Neuron (in vitro differentiated cells): ENCODE measurements around the gene GLTP.

Experiments
- H2AFZ ChIP-seq: one replicate; pipeline ENCODE4 v1.6.1; 2013; ENCODE audit warnings: low read depth, mild to moderate bottlenecking, inconsistent platforms, low read length, moderate library complexity
- H3K27me3 ChIP-seq: one replicate; pipeline ENCODE4 v1.6.1; 2013; ENCODE audit warnings: low read length; ENCODE audit not compliant: insufficient read depth
- H3K36me3 ChIP-seq: one replicate; pipeline ENCODE4 v1.6.1; 2013; ENCODE audit warnings: low read length; ENCODE audit not compliant: insufficient read depth
- H3K4me1 ChIP-seq: one replicate; pipeline ENCODE4 v1.6.1; 2013; ENCODE audit warnings: low read length; ENCODE audit not compliant: insufficient read depth
- H3K4me3 ChIP-seq: 2 replicates; pipeline ENCODE4 v1.5.1; 2013; ENCODE audit warnings: mild to moderate bottlenecking, low read length, moderate library complexity
- H3K9me3 ChIP-seq: one replicate; pipeline ENCODE4 v1.6.1; 2013; ENCODE audit warnings: low read length

The GLTP gene

GRCh38 chr12:109815225-109815624 is 65.1 kb downstream of the GLTP start:
- Histone ChIP-seq H3K4me1 (no peaks in the 10 kb centered on the region), H2AFZ (no peak overlapping the region), H3K27me3 (peaks cover 2% of the 10 kb centered on the region), H3K9me3 (peaks cover 2% of the 10 kb centered on the region), H3K36me3 (no peaks in the 10 kb centered on the region), H3K4me3 (no peak overlapping the region)

DNA sequence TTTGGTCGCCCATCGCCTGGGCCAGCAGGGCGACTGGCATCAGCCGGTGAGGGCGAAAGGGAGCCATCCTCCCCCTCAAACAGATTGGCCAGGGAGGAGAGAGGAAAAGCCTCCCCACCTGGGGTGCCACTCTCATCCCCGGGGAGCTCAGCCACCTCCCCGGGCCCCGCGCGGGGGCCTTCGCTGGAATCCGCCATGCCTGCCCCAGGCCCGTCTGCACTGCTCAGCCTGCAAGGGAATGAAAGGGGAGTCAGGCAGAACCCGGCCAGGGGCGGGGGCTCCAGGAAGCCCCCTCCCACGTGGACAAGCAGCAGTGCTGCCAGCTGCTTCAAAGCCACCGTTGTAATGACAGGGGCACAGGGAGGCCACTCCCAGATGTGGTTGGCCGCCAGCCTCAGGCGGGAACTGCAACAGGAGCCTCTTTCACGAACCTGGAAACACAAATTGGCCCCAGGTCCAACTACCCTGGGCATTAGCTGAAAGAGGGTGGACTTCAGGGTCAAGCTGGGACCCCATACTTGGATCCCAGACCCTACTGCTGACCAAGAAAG is 65.7 kb downstream of the GLTP start:
- Histone ChIP-seq H3K27me3 (peaks cover 2% of the 10 kb centered on the region), H3K36me3 (no peaks in the 10 kb centered on the region), H2AFZ (no peak overlapping the region), H3K4me1 (no peaks in the 10 kb centered on the region), H3K9me3 (peaks cover 2% of the 10 kb centered on the region), H3K4me3 (no peak overlapping the region)

DNA sequence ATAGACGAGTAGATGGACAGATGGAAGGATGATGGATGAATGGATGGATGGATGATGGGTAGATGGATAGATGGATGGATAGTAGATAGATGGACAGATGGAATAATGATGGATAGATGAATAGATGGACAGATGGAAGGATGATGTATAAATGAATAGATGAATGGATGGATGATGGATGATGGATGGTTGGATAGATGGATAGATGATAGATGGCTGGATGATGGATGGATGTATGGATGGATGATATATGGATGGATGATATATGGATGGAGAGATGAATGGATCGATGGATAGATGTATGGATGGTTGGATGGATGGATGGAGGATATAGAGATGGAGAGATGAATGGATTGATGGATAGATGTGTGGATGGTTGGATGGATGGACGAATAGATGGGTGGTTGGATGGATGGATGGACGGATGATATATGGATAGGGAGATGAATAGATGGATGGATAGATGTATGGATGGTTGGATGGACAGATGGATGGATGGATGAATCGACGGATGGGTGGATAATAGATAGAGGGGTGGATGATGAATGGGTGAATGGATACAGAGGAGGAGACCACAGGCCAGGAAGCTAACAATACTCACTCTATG is 66.4 kb downstream of the GLTP start:
- Histone ChIP-seq H3K36me3 (no peaks in the 10 kb centered on the region), H3K4me3 (no peak overlapping the region), H3K27me3 (peaks cover 2% of the 10 kb centered on the region), H3K9me3 (peaks cover 2% of the 10 kb centered on the region), H2AFZ (no peak overlapping the region), H3K4me1 (no peaks in the 10 kb centered on the region)

DNA sequence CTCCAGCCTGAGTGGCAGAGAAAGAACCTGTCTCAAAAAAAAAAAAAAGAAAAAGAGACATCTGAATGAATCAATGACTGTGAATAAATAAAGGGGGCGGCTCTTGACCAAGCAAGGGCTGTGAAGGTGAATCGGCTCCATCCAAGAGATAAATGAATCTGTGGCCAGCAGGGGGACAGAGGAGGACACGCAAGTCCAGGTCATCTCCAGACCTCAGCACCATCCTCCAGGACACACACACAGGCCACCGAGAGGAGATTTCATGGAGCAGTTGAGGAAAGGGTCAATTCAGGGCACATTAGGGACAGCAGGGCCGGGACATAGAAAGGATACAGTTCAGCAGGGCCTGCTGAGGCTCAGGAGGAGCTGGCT is 68.7 kb downstream of the GLTP start:
- no peak overlapping the region for H3K4me3 ChIP-seq

GRCh38 chr12:109810954-109811623 is 69.3 kb downstream of the GLTP start:
- H3K9me3 ChIP-seq, result peaks cover 2% of the 10 kb centered on the region
- no peaks in the 10 kb centered on the region for H3K36me3 ChIP-seq
- peaks cover 2% of the 10 kb centered on the region for H3K27me3 ChIP-seq
- H2AFZ ChIP-seq, result no peak overlapping the region
- H3K4me3 ChIP-seq, result no peak overlapping the region
- no peaks in the 10 kb centered on the region for H3K4me1 ChIP-seq

More for the DNA sequence above, 68.7 kb downstream of the GLTP start:
- Histone ChIP-seq H3K4me1 (no peaks in the 10 kb centered on the region), H3K9me3 (peaks cover 2% of the 10 kb centered on the region), H3K36me3 (no peaks in the 10 kb centered on the region), H3K27me3 (peaks cover 2% of the 10 kb centered on the region), H2AFZ (no peak overlapping the region)

GRCh38 chr12:109808876-109809646 is 71.3 kb downstream of the GLTP start:
- Histone ChIP-seq H3K27me3 (peaks cover 2% of the 10 kb centered on the region), H3K9me3 (peaks cover 2% of the 10 kb centered on the region), H2AFZ (no peak overlapping the region), H3K36me3 (no peaks in the 10 kb centered on the region), H3K4me1 (no peaks in the 10 kb centered on the region), H3K4me3 (no peak overlapping the region)

DNA sequence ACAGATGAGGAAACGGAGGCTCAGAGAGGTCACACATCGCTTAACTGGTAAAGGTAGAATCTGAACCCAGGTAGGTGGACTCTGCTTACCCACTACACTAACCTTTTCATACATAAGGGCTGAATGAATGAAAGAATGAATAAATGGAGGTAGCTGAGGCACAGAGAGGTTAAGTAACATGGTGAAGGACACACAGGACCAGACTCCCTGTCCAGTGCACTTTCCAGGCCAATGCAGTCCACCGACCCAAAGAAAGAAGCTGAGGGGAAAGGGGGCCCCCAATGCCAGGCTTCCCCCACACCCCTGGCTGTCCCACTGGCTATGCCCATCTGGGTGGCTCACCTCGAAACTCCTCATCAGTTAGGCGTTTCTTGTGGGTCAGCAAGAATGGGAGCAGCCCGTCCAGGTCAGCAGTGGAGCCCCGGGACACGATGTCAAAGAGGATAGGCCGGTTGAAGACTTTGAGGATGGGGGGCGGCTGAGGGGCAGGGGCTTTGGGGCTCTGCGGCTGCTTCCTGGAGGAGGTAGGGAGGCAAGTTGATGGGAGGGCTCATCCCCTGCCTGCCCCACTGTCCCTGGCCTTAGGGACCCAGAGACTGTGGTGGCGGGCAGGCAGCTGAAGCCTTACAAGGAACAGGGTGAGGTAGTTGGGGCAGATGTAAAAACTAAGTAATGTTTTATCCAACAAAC is 72.2 kb downstream of the GLTP start:
- H3K4me3 ChIP-seq, result no peak overlapping the region
- no peak overlapping the region for H2AFZ ChIP-seq
- peaks cover 2% of the 10 kb centered on the region for H3K27me3 ChIP-seq
- H3K36me3 ChIP-seq, result no peaks in the 10 kb centered on the region
- no peaks in the 10 kb centered on the region for H3K9me3 ChIP-seq
- no peaks in the 10 kb centered on the region for H3K4me1 ChIP-seq

DNA sequence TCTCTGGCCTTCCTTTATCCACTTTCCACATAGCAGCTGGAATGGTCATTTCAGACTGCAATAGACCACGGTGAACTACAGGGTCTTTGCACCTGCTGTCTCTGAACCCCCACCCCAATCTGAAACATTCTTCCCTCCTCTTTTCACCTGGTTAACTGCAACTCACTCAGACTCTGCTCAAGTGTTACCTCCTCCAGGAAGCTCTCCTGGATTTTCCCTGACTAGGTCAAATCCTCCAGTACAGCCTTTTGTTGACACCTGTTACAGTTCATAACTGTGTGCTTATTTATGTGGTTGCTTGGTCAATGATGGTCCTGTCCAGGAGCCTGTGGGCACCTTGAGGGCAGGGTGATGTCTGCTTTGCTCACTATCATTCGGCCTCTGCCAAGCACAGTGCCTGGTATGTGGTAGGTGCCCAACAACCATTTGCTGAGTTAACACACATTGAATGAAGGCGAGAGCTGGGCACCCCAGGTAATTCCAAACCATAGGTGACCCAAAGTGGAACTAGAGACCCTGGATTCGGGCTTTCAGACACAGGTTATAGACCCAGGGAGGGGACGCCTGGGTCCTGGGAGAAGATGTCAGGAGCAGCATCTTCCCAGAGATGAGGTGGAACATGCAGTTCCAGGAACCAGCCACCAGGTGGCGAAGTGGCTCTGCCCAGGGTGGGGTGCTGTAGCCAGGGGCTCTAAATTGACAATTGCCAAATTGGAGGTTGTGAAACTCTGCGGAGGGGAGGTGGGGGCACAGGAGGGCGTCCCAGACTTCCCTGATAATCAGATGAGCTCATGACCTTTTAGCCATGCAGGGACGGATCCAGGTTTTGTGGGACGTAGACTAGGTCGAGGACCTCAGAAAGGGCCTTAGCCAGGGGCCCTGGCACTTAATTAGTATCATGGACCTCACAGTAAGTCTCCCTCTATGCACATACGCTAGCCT is 75.2 kb downstream of the GLTP start:
- Histone ChIP-seq H3K4me1 (no peaks in the 10 kb centered on the region), H3K27me3 (no peaks in the 10 kb centered on the region), H3K4me3 (no peak overlapping the region), H3K9me3 (no peaks in the 10 kb centered on the region), H3K36me3 (no peaks in the 10 kb centered on the region), H2AFZ (no peak overlapping the region)

GRCh38 chr12:109803678-109804077 is 76.7 kb downstream of the GLTP start:
- no peaks in the 10 kb centered on the region for H3K9me3 ChIP-seq
- H3K27me3 ChIP-seq, result no peaks in the 10 kb centered on the region
- no peak overlapping the region for H2AFZ ChIP-seq
- H3K4me1 ChIP-seq, result no peaks in the 10 kb centered on the region
- no peak overlapping the region for H3K4me3 ChIP-seq
- no peaks in the 10 kb centered on the region for H3K36me3 ChIP-seq

DNA sequence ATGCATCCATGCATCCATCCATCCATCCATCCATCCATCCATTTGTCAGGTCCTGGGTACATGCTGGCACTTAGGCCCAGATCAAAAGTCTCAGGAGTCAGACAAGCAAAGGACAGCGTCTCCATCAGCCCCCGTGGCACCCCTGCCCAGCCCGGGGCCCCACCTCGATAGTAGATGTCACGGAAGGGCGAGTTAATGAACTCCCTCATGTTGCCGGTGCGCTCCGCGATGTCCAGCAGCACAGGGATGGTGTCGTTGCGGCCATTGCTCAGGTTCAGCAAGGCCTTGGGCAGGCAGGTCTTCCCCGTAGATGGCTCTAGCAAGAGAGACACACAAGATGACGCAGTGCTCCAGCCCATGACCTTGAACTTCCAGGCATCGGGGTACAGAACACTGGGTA is 77.5 kb downstream of the GLTP start:
- Histone ChIP-seq H3K9me3 (no peaks in the 10 kb centered on the region), H2AFZ (no peak overlapping the region), H3K4me1 (no peaks in the 10 kb centered on the region), H3K27me3 (no peaks in the 10 kb centered on the region), H3K4me3 (no peak overlapping the region), H3K36me3 (no peaks in the 10 kb centered on the region)
